WTC11 (cell line): ENCODE data around the gene USP54. TPM values are rescaled to one million over a fixed set of nuclear protein-coding genes. Genes with fewer than 3 reads are reported as not detected.

Source experiments
- ATAC-seq: fragments of 200-7000 bp; cut with Tn5 transposase; 2 replicates; pipeline ENCODE4 v1.10.0; 2021; ENCODE audit warnings: mild to moderate bottlenecking, moderate library complexity
- CTCF ChIA-PET: fragments of 300-600 bp; sonication (Branson Sonifier 250); formaldehyde crosslinking; loops from one replicate; lab custom pipeline; 2021; ENCODE audit warnings: antibody characterized with exemption; lab: Charles Lee
- POLR2A ChIA-PET: fragments of 350-600 bp; sonication (Branson Sonifier 250); formaldehyde crosslinking; loops from one replicate; lab custom pipeline; 2021; ENCODE audit warnings: antibody characterized with exemption; lab: Charles Lee
- DNase-seq: peaks from one replicate; pipeline ENCODE4 v3.0.0; 2021; ENCODE audit warnings: low spot score
- H3K27ac Mint-ChIP-seq: 2 replicates; pipeline ENCODE4 v1.8.0; 2021; ENCODE audit warnings: mixed read lengths
- H3K27me3 Mint-ChIP-seq: 2 replicates; pipeline ENCODE4 v1.8.0; 2021; ENCODE audit warnings: low read depth, mild to moderate bottlenecking, moderate library complexity, mixed read lengths
- H3K36me3 Mint-ChIP-seq: 2 replicates; pipeline ENCODE4 v1.8.0; 2021; ENCODE audit warnings: mixed read lengths
- H3K4me1 Mint-ChIP-seq: 2 replicates; pipeline ENCODE4 v1.8.0; 2022; ENCODE audit warnings: mixed read lengths
- H3K4me3 Mint-ChIP-seq: 2 replicates; pipeline ENCODE4 v1.8.0; 2021; ENCODE audit warnings: mild to moderate bottlenecking, moderate library complexity, mixed read lengths
- H3K9me3 Mint-ChIP-seq: 2 replicates; pipeline ENCODE4 v1.8.0; 2021; ENCODE audit warnings: mixed read lengths
- ATF3 ChIP-seq: sonication (generic); formaldehyde crosslinking; conservative IDR thresholded peaks from 2 replicates; pipeline ENCODE4 v1.8.1; 2022; ENCODE audit warnings: mild to moderate bottlenecking, missing genetic modification reagents
- CREM ChIP-seq: sonication (generic); formaldehyde crosslinking; IDR thresholded peaks from 2 replicates; pipeline ENCODE4 v1.8.1; 2022; ENCODE audit warnings: mild to moderate bottlenecking, missing genetic modification reagents, moderate library complexity
- ESRRA ChIP-seq: sonication (generic); formaldehyde crosslinking; IDR thresholded peaks from 2 replicates; pipeline ENCODE4 v1.8.1; 2022; ENCODE audit warnings: mild to moderate bottlenecking, missing genetic modification reagents, borderline replicate concordance
- FOXJ3 ChIP-seq: sonication (generic); formaldehyde crosslinking; IDR thresholded peaks from 2 replicates; pipeline ENCODE4 v1.9.0; 2021; ENCODE audit warnings: missing genetic modification reagents, mild to moderate bottlenecking, borderline replicate concordance
- IRF2 ChIP-seq: sonication (generic); formaldehyde crosslinking; IDR thresholded peaks from 2 replicates; pipeline ENCODE4 v1.8.0; 2022; ENCODE audit warnings: low read depth, missing genetic modification reagents, borderline replicate concordance
- NFATC4 ChIP-seq: fragments of 250-450 bp; sonication (Bioruptor Pico); IDR thresholded peaks from 2 replicates; pipeline ENCODE4 v1.9.0; 2021; ENCODE audit warnings: mild to moderate bottlenecking
- NR2C2 ChIP-seq: sonication (generic); formaldehyde crosslinking; IDR thresholded peaks from 2 replicates; pipeline ENCODE4 v1.8.0; 2022; ENCODE audit warnings: mild to moderate bottlenecking, missing genetic modification reagents
- NR3C1 ChIP-seq: sonication (generic); formaldehyde crosslinking; conservative IDR thresholded peaks from 2 replicates; pipeline ENCODE4 v1.8.1; 2023; ENCODE audit warnings: low read depth, mild to moderate bottlenecking, missing genetic modification reagents
- PREB ChIP-seq: sonication (generic); formaldehyde crosslinking; IDR thresholded peaks from 2 replicates; pipeline ENCODE4 v1.8.1; 2022; ENCODE audit warnings: mild to moderate bottlenecking, missing genetic modification reagents, moderate library complexity, borderline replicate concordance
- RELA ChIP-seq: sonication (generic); formaldehyde crosslinking; IDR thresholded peaks from 2 replicates; pipeline ENCODE4 v1.8.1; 2022; ENCODE audit warnings: missing genetic modification reagents, mild to moderate bottlenecking, borderline replicate concordance
- TEAD1 ChIP-seq: sonication (generic); formaldehyde crosslinking; IDR thresholded peaks from 2 replicates; pipeline ENCODE4 v1.8.0; 2022; ENCODE audit warnings: mild to moderate bottlenecking, missing genetic modification reagents
- USF1 ChIP-seq: sonication (generic); formaldehyde crosslinking; IDR thresholded peaks from 2 replicates; pipeline ENCODE4 v1.8.0; 2022; ENCODE audit warnings: mild to moderate bottlenecking, missing genetic modification reagents
- ZNF121 ChIP-seq: sonication (generic); formaldehyde crosslinking; IDR thresholded peaks from 2 replicates; pipeline ENCODE4 v1.8.0; 2023; ENCODE audit warnings: missing genetic modification reagents
- ZNF416 ChIP-seq: fragments of 250-450 bp; sonication (Bioruptor Pico); IDR thresholded peaks from 2 replicates; pipeline ENCODE4 v1.9.0; 2021; ENCODE audit warnings: mild to moderate bottlenecking, inconsistent platforms
- ZNF532 ChIP-seq: fragments of 250-450 bp; sonication (Bioruptor Pico); IDR thresholded peaks from 2 replicates; pipeline ENCODE4 v1.9.0; 2021; ENCODE audit warnings: mild to moderate bottlenecking, borderline replicate concordance
- total RNA-seq: library from RNA; stranded (reverse); gene quantifications from 3 replicates; pipeline ENCODE4 v1.2.3, GENCODE V29; 2021

The USP54 gene
- total RNA-seq, 1 experiment from 2014 or later: 39.8 TPM

- Mint-ChIP-seq H3K27me3 (no peaks in the 10 kb centered on the region), H3K9me3 (no peaks in the 10 kb centered on the region), H3K4me3 (no peak overlapping the region), H3K36me3 (0 out of 2 replicates have a peak, but pooled peaks cover 2% of the 10 kb centered on the region), H3K27ac (no peak overlapping the region), H3K4me1 (no peaks in the 10 kb centered on the region)
- ATAC-seq (no peak), DNase-seq (no peak)
- TF ChIP-seq IRF2 (CRISPR knock-in tag) (no peak), ZNF121 (0 out of 2 replicates have a peak, but pooled peaks have one; percentile 32)
- POLR2A ChIA-PET: no interaction called here
- CTCF ChIA-PET: interaction anchor here (0.7 kb wide), 1 partner anchor 83 kb away, joined by 4 read pairs; no protein-coding TSS in a partner anchor
Observed at GRCh38 chr10:73561192-73561591, 29.9 kb downstream of the USP54 start.

GRCh38 chr10:73559590-73559989, 31.6 kb downstream of the USP54 start:
- DNase-seq (no peak), ATAC-seq (no peak)
- Mint-ChIP-seq H3K9me3 (no peaks in the 10 kb centered on the region), H3K27me3 (no peaks in the 10 kb centered on the region), H3K27ac (no peak overlapping the region), H3K36me3 (0 out of 2 replicates have a peak, but pooled peaks cover 2% of the 10 kb centered on the region), H3K4me3 (no peak overlapping the region)
- POLR2A ChIA-PET: no interaction called here
- CTCF ChIA-PET: interaction anchor here (0.6 kb wide), 1 partner anchor 30 kb away, joined by 3 read pairs; no protein-coding TSS in a partner anchor
- no peak for TF ChIP-seq NR3C1
- no peak for TF ChIP-seq ZNF532 (CRISPR knock-in tag)
- no peak for TF ChIP-seq NR2C2 (CRISPR knock-in tag)
- TF ChIP-seq, all 79 proteins: peak for 0
- H3K4me1 Mint-ChIP-seq: no peaks in the 10 kb centered on the region

- Mint-ChIP-seq H3K9me3 (no peaks in the 10 kb centered on the region), H3K27ac (no peak overlapping the region), H3K36me3 (0 out of 2 replicates have a peak, but pooled peaks cover 2% of the 10 kb centered on the region), H3K4me1 (no peaks in the 10 kb centered on the region), H3K27me3 (no peaks in the 10 kb centered on the region), H3K4me3 (no peak overlapping the region)
- DNase-seq: no peak
- CTCF ChIA-PET: no interaction called here
- TF ChIP-seq ESRRA (CRISPR knock-in tag): no peak
- TF ChIP-seq NR2C2 (CRISPR knock-in tag): no peak
- no peak for TF ChIP-seq CREM (CRISPR knock-in tag)
- TF ChIP-seq ZNF416: no peak
- no peak for TF ChIP-seq ATF3
- no peak for TF ChIP-seq USF1 (CRISPR knock-in tag)
- POLR2A ChIA-PET: interaction anchor here (0.7 kb wide), 1 partner anchor 96 kb away, joined by 6 read pairs; no protein-coding TSS in a partner anchor
- ATAC-seq: no peak
Observed at GRCh38 chr10:73556855-73557254, 34.3 kb downstream of the USP54 start.

GRCh38 chr10:73554721-73555120, 36.4 kb downstream of the USP54 start:
- Mint-ChIP-seq H3K27ac (no peak overlapping the region), H3K4me3 (no peak overlapping the region), H3K36me3 (no peaks in the 10 kb centered on the region), H3K9me3 (no peaks in the 10 kb centered on the region), H3K4me1 (no peaks in the 10 kb centered on the region), H3K27me3 (no peaks in the 10 kb centered on the region)
- TF ChIP-seq RELA (CRISPR knock-in tag) (no peak), PREB (no peak), TEAD1 (CRISPR knock-in tag) (no peak), FOXJ3 (CRISPR knock-in tag) (no peak), NFATC4 (CRISPR knock-in tag) (no peak)
- DNase-seq (no peak), ATAC-seq (no peak)
- POLR2A ChIA-PET: no interaction called here
- CTCF ChIA-PET: no interaction called here
